Activated CD4-positive, CD25-positive, alpha-beta regulatory T cell treated with anti-CD3 and anti-CD28 coated beads, Interleukin-2, amount 50 U/mL, for 72 hours (primary cell): ENCODE results near the gene KATNB1.

Source experiments
- DNase-seq: peaks from one replicate; pipeline ENCODE4 v3.0.0; 2021

Gene KATNB1

DNA sequence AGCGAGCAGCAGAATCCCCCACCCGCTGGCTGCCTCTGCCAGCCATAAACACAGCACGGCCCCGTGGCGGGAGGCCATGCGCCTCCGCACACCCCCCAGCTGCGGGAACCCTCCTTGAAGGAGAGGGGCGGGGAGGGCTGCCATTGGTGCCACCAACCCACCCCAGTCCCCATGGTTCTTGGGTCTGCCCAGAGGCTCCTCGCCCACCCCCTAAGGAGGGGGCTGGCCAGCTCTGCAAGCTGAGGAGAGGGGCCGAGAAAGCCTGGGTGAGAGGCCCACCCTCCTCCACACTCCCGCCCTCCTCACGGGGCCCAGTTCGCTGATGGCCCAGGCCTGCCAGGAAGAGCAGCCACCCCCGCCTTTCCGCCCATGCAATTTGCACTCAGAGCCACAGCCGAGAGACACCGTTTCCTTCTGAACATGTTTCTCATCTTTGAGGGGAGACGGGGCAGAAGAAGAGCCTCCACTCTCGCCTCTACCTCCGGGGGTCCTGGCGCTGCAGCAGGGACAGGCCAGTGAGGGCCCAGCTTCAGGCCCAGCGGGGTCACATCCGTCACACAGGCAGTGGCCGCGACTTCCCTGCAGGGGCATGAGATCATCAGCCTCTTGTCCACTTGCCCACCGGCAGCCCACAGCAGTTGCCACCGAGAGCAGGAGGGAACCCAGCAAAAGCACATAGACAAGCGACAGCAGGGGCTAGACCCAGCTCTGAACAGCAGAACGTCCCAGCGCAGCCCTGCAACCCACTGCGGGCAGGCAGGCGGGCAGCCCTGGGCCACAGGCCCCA is 23.0 kb downstream of the KATNB1 start:
- no peak for DNase-seq

DNA sequence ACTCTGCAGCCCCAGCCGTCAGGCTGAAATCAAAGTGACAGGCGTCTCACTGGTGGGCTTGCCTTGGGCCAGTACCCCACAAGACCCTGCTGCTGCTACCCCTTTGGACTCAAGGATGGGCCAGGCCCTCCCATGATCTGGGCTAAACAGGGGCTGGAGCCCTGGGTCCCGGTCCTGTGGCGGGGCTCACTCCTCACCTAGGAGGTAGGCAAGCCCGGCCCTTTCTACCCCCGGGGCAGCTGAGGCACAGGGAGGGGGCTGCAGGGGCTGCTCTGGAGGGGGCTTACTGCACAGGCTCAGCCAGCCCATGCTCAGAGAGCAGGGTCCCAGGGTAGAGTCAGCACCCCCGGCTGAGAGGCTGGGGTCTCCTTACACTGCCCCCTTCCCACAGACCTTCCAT is 23.6 kb downstream of the KATNB1 start:
- DNase-seq: no peak

DNA sequence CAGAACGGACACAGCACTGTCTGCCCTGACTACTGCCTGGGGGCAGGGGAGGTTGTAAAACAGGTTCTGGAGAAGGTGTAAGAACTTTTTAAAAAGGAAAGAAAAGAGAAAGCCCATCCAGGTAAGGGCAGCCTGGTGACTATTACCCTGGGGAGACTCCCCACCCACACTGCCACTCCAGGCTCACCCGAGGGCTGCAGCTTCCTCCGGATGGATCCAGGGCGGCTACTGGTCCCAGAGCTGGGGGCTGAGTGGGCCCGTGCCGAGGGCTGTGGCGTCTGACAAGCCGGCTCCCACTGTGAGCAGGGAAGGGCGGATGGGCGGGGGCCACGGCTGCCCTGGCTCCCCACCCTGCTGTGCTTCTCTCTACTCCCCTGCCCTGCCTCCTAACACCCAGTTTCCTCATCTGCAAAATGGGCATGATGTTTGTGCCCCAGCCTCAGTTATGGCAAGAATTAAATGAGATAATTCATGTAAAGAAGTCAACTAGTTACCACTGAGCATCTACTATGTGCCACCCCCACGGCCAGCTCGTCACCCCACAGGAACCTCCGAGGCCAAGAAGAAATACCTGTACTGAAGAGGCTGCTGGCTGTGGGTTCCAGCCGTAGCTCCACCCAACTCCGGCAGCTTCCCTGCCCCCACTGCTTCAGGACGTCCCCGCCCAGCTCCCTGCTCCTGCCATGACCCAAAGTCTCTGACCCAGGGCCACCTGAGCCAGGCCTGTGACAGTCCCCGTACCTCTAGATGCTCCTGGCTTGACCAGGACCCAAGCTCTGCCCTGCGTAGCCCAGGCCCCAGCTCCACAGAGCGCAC is 24.2 kb downstream of the KATNB1 start:
- no peak for DNase-seq

DNA sequence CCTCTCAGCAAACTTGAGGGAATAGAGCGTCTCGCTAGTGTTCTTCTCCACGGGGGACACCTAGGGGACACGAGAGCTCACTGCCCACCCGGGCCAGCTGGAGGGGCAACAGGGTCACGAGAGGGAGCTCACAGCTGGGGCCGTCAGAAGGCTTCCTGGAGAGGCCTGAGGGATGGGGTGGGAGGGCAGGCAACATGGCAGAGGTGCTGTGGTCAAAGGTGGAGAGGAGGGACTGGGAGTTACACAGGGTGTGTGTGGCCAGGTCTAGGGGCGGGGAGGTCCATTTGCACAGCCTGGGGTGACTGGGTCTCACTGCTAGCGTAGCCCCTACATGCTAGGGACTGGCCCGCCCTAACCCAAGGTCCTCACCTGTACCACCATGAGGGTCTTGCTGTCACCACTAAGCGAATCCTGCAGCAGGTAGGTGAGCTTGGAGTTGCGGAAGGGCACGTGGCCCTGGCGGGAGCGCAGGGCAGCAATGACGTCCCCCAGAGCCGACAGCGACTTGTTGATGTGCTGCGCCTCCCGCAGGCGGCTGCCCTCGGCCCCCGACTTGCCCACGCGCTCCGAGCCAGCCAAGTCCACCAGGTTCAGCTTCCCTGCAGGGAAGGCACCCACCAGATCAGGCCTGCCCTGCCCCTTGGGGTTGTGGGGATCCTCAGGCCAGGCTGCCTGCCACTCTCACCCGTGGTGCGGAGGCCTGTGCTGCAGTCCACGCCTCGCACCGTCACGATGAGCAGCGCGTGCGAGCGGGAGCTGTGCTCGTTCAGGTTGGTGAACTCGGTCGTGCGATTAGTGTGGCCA is 25.0 kb downstream of the KATNB1 start:
- DNase-seq: no peak

DNA sequence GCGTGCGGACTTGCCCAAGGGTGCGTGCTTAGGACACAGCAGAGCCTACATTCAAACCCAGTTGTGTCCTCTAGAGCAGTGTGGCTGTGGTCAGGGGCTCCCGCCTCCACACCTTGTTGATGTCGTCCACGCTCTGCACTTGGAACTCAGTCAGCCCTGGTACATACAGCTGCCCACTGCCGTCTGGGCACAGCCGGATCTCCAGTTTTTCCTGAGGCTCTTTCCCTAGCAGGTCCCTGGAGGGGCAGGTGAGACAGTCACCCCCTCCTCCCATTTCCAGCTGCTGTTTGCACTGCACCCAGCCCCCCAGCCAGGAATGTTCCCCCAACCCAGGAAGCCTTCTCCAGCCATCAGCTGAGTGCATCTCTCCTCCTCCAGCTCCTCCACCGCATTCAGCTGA is 25.7 kb downstream of the KATNB1 start:
- DNase-seq: no peak

DNA sequence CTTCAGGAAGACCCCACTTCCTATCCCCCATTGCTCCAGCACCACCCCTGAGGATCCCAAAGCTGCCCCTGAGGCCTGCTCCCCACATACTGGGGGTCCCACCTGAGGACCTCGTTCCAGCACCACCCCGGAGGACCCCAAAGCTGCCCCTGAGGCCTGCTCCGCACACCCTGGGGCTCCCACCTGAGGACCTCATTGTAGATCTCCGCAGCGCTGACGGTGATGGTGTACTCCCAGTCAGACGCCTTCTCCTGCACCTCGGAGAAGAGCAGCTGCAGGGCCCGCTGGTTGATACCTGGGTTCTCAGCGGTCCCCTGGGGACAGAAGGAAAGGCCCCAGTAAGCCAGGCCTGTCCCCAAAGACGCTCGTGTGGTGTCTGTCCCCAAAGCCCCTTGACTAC is 26.4 kb downstream of the KATNB1 start:
- DNase-seq: no peak

DNA sequence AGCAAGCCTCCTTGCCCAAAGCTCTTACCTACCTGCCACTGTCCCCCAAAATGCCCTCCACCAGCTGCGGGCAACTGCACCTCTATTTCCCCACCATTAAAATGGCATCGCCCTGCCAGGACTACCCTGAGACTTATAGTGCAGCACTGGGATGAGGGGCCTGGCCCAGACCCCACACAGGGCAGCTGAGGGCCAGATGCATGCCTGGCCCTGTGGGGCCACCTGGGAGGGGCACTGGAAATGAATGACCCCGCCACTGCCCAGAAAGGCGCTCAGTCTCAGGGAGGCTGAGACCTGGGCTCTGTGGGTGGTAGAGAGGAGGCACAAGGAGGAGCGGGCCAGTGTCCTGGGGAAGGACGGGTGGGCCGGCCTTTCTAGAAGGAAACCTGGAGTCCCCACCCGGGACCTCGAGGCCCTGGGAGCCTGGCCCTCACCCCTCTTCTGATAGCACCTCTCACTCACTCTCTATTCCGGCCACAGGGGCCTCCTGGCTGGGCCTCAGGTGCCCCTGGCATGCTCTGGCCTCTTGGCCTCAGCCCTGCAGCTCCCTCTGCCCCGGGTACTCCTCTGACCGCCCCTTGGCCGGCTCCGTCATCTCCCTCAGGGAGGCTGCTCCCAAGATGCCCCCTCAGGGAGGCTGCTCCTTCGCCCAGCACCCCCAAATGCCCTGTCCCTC is 26.9 kb downstream of the KATNB1 start:
- no peak for DNase-seq

DNA sequence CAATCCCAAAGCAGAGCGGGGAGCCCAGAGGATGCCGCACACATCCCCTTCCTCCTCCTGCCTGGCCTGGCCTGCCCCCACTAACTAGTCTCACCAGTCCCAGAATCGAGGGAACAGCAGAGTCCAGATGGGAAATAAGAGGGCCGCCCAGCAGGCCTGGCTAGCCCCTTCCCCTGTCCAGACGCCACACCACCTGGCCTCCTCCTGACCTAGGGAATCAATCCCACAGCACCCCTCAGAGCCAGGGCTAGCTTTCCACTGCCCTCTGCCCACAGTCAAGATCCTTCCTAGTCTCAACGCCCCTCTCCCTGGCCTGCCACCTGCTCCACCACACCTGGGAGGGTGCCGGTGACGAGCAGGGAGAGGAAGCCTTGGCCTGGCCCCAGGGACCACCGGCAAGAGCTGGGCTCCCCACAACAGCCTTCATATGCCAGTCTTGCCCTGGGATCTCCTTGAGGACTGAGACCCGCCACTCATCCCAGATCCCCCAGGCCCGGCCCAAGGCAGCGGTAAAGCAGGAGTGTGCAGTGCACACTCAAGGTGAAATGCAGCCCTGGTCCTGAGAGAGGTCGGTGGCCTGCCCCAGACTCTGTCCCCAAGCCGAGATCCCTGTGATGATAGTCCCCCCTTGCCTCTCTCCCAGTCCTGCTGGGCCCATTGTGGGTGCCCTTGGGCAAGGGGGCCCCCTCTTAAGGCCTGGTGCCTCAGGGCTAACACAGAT is 27.9 kb downstream of the KATNB1 start:
- no peak for DNase-seq

DNA sequence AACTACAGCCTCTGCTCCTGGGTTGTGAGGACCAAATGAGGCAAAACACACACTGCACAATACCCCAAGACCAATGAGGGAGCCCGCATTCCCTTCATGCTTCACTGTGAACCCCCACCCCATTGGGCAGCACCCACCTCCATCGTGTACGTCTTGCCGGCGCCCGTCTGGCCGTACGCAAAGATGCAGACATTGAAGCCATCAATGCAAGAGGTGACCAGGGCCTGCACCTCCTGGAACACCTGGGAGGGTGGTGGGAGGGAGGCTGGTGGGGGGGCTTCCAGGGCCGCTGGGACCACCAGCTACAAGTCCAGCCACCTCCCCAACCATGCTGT is 28.4 kb downstream of the KATNB1 start:
- no peak for DNase-seq

DNA sequence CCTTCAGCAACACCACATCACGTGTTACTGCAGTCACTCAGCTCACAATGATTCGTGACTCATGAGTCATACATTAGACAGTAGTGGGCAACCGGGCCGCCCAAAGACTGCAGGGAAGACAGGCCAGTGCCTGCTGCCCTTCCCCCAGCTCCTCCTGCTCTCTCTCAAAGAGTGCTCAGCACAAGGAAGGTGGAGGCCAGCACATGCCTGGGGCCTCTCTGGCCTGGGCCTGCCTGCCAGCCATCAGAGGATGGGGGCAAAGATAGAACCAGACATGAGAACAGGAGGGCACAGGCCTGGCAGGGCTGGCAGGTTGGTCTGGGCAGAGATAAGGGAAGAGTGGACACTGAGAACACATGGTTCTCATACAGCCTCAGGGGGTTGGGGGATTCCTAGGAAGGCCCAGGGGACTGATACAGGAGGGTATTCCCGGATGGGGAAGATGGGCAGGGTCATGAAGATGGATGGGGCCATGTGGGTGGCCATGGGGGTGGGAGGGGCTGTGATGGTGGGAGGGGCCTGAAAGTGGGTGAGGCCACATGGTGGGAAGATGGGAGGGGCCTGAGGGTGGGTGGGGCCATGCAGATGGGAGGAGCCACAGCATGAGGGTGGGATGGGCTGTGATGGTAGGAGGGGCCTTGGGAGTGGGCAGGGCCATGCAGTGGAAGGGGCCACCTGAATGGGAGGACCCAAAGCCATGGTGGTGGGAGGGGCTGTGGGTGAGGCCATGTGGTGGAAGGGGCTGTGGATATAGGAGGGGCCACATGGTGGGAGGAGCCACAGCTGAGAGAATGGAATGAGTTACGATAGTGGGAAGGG is 29.0 kb downstream of the KATNB1 start:
- no peak for DNase-seq

DNA sequence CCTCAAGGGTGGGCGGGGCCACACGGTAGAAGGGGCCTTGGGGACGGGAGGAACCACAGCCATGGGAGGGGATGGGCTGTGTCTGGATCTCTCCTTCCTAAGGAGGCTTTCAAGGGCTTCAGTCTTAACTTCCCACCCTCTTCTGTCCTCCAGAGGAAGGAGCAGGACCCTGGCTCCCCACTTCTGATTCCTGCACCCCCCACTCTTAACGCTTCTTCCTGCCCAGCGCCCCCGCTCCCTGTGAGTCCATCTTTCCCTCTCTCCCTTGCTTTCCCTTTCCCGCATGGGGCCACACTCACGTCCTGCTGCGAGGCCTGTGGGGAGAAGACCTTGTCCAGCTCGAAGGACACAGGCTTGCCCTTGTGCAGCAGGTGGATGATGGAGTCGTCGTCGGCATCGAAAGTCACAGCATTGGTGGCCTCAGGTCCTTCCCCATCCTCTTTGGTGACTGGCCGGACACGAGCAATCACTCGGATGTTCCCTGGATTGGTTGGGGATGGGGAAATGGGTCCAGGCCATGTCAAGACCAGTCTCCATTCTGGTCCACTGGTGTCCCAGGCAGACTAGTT is 29.7 kb downstream of the KATNB1 start:
- DNase-seq: no peak

DNA sequence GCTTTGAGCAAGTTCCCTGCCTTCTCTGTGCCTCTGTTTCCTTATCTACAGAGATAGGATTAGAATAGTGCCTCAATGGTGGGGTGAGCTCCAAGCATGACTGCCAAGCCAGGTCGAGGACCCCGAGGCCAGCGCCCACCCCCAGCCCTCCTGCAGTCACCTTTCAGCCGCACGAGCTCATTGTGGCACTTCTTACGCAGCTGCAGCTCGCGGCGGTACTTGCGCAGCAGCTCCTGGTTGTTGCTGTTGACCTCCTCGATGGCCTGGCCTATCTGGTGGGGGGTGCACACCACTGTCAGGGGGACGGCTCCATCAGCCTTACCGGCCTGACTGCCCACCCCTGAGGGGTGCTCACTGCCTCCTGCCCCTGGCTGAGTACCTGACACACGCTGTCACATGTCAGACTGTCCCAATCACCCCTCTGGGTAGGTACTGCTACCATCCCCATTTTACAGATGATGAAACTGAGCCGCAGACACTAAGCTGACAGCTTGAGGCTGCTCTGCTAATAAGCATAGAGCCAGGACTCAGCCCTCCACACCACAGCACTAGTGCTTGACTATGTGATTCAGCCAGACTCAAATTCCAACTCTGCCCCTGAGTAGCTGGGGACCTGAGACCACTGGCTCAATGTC is 31.3 kb downstream of the KATNB1 start:
- DNase-seq: no peak

DNA sequence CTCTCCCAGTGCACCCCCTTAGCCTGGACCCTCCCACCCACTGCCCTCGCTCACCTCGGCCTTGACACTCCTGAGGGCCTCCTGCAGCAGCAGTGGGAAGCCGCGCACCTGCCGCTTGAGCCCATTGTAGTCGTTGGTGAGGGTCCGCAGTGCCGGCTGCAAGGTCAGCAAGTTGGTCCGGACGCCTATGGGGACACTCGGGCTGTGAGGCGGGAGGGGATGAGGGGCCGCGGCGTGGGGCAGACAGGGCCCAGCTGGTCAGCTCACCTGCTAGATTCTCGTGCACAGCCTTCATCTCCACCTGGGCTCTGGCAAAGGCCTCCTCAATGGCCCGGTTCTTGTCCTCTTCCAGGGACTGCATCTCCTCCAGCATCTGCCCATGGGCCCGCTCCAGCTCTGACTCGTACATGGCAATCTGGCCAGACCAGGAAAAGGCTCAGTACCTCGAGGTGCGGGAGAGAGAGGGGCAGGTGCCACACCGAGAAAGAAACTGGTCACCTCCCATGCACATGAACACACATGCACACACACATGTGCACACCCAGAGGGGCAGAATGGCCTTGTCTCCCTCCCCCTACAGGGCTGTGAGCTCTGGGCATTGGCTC is 34.1 kb downstream of the KATNB1 start:
- DNase-seq: no peak

DNA sequence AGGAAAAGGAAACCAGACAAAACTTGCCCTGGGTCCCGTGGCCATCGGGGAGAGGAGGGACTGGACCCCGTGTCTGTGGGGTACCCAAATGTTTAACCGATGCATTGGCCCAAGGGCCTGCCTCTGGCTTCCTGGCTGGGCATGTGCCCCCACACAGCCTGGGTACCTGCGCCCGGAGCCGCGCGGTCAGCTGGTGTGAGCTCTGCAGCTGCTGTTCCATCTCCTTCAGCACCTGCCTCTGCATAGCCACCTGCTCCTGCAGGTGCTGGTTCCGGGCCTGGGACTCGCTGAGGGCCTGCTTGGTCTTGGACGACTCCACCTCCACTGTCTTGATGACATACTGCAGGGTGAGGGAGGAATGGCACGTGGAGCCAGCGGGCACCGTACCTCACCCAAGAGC is 34.8 kb downstream of the KATNB1 start:
- DNase-seq: no peak

DNA sequence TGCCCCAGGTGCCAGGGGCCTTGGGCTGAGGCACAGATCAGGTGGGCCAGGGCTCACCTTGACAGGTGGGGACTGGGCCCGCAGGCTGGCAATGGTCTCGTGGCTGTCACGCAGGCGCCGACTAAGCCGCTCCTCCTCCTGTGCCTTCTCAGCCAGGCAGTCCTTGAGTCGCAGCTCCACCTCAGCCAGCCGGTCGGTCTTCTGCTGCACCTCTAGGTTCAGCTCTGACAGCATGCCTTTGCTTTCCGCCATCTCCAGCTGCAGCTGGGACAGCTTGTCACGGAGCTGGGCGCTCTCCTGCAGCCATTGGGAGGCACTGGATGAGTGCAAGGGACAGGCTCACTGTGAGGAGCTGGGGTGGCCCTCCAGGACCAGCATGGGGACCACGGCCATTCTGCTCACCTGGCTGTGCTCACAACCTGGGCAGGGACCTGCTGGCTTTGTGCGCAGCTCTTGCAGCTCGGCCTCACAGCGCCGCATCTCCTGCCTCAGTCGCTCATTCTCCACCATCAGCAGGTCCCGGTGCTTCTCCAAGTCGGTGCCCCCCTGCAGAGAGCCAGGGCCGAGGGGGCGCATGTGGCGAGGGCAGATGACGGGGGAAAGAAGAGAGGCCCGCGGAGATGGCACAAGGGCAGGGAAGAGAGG is 35.7 kb downstream of the KATNB1 start:
- no peak for DNase-seq

DNA sequence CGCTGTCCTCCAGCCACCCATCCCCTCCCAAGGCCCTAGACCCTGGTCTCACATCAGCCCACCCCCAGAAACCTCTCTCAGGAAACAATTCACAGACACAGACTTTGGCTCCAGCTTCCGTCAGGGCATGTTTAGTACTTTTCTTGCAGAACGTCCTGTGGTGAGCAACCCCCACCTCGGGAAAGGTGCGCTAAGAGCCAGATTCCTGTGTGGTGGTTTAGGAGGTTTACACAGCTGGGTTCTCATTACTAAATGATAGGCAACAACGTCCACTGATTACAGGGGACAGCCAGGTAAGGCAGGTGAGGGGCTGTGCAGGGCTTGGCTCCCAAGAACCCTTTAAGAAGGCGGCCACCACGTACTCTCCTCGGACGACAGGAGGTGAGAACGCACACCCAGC is 37.4 kb downstream of the KATNB1 start:
- no peak for DNase-seq

DNA sequence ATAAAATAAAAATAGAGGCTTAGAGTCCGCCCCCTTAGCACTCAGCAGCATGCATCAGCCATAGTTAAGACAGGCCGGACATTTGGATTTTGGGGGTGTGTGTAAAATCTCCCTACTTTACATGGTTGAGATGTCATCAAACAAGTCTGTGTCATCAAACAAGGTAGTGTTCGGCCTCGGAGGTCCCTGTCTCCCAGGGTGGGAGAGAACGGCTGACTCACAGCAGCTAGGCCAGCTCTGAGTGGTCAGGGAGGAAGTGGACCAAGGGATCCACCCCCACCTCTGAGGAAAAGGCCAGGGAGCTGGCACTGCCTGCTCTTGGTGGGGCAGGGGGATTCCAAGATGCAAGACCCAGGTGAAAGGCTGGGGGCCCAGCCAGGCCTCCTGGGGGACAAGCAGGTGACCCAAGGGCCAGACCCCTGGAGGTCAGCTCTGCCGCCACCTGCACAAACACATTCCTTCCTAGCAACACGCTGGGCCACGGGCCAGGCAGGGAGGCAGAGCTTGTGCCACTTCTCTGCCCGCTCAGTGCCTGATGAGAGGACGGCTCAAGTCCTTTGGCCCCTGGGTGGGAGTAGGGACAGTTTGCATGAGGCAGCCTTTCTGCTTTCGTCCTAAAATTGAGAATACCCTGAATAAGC is 38.2 kb downstream of the KATNB1 start:
- DNase-seq: no peak

DNA sequence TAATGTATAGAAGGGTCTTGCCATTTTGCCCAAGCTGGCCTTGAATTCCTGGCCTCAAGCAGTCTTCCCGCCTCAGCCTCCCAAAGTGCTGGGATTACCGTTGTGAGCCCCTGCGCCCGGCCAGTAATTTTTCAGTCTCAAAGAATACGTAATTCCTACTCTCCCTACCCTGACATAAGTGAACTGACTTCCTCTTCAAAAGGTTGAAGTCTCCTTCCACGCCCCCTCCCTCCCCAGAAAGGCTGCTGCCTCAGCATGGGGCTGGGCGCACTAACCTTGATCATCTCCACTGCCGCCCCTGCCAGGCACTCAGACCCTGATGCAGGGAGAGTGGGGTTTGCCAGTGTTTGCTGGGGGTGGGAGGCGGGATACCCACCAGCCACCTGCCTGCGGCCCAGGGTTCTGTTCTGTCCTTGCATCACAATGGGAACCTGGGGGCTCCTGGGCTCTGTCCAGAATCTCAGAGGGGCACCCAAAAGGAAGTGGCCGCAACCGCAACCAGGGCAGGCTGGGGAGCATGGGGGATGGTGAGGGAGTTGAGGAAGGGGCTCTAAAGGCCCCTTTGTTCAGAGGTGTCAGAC is 39.2 kb downstream of the KATNB1 start:
- no peak for DNase-seq
